ENCODE measurements around the gene KNDC1. TPM values are rescaled to one million over a fixed set of nuclear protein-coding genes. Genes with fewer than 3 reads are reported as not detected.
A peak's percentile ranks its signal among the peaks of the same experiment; 100 is the strongest.

Gene KNDC1
- total and polyA plus RNA-seq, 12 donors, result 1.0 to 93.4 (median 39.0) TPM

DNA sequence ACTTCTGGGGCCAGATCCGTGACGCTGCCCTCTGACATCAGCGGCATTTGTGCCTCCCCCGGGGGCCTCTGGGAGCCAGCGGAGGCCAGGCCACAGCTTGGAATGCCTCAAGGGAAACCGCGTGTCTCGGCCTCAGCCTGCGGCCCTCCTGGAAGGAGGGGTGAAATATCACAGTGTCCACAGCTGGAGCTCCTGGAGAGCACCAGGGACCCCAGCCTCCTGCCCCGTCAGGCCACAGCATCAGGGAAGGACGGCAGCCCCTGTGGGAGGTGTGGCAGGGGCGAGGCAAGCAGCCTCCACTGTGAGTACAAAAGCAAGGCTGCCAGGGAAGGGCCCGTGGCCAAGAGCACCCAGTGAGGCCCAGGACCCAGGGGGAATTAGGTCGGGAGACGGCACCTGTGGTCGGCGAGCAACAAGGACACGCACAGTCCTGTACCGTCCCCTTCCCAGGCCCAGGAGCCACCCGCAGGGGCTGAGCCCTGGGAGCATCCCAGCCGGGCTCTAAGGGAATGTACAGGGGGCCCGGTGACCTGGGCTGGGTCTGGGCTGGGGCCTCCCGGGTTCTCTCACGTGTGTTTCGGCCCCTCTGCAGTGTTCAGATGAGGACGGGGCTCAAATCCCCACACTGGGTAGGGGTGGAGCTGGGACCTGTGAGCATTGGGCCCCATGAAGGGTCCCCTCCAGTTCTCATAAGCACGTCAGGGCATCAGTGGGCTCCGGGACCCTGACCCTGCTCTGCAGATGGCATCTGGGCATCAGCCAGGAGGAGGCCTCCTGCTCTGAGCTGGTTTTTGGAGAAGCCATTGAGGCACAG lies 18.7 kb upstream of the KNDC1 start:
- peaks cover 12% of the 10 kb centered on the region for H3K27me3 ChIP-seq
- intact Hi-C loops (cut with DNase I), result loop anchor here in 1 of 2 donors (10.0 kb wide), 1 partner anchor 173 kb away; no protein-coding TSS in a partner anchor
- no peaks in the 10 kb centered on the region for H3K36me3 ChIP-seq (replicated peaks in 1 of 2)
- no peak overlapping the region for H3K27ac ChIP-seq
- TF ChIP-seq, protein P1, sequence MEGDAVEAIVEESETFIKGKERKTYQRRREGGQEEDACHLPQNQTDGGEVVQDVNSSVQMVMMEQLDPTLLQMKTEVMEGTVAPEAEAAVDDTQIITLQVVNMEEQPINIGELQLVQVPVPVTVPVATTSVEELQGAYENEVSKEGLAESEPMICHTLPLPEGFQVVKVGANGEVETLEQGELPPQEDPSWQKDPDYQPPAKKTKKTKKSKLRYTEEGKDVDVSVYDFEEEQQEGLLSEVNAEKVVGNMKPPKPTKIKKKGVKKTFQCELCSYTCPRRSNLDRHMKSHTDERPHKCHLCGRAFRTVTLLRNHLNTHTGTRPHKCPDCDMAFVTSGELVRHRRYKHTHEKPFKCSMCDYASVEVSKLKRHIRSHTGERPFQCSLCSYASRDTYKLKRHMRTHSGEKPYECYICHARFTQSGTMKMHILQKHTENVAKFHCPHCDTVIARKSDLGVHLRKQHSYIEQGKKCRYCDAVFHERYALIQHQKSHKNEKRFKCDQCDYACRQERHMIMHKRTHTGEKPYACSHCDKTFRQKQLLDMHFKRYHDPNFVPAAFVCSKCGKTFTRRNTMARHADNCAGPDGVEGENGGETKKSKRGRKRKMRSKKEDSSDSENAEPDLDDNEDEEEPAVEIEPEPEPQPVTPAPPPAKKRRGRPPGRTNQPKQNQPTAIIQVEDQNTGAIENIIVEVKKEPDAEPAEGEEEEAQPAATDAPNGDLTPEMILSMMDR (IDR thresholded peaks at IDR 0.05), result no peak
- no peak for TF ChIP-seq POLR2A (IDR thresholded peaks at IDR 0.05)
- 69 to 83% (median 75%) methylated on average over 11 to 28 of the region's 28 CpGs for WGBS, 4 donors
- peak in 3 of 7 donors; percentile 11 to 48 (median 11) for DNase-seq
- no peak overlapping the region for H3K4me3 ChIP-seq
- H3K4me1 ChIP-seq (replicated peaks in 1 of 2), result peaks cover 7 to 18% of the 10 kb centered on the region in 2 donors
- H3K9me3 ChIP-seq (replicated peaks in 1 of 3), result no peaks in the 10 kb centered on the region

DNA sequence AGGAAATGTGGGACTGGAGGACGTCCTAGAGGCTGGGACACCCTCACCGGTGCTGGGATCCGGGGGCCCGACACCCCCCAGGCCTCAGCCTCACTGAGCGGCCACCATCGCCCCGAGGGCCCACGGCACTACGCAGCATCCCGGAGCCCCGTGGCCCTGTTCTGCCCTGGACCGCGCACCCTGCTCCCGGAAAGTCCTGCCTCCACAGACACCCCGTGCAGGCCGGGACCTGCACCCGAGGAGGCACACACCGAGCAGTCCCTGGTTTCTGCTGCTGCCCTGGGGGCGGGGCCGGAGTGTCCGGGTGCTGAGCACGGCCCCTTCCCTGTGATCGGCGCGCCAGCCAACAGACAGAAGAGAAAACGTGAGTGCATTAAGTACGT lies 18.1 kb upstream of the KNDC1 start:
- no peak for TF ChIP-seq POLR2A (IDR thresholded peaks at IDR 0.05)
- TF ChIP-seq, protein P1 (IDR thresholded peaks at IDR 0.05), result no peak
- Histone ChIP-seq H3K27me3 (peaks cover 12% of the 10 kb centered on the region), H3K4me1 (replicated peaks in 1 of 2) (peaks cover 7 to 18% of the 10 kb centered on the region in 2 donors), H3K4me3 (no peak overlapping the region), H3K9me3 (replicated peaks in 1 of 3) (no peaks in the 10 kb centered on the region), H3K36me3 (replicated peaks in 1 of 2) (no peaks in the 10 kb centered on the region), H3K27ac (no peak overlapping the region)
- WGBS, 4 donors, result 84 to 92% (median 87%) methylated on average over 5 to 27 of the region's 27 CpGs
- peak in 1 of 7 donors; percentile 12 for DNase-seq
- intact Hi-C loops (cut with DNase I), result loop anchor here in 1 of 2 donors (10.0 kb wide), 1 partner anchor 173 kb away; no protein-coding TSS in a partner anchor

DNA sequence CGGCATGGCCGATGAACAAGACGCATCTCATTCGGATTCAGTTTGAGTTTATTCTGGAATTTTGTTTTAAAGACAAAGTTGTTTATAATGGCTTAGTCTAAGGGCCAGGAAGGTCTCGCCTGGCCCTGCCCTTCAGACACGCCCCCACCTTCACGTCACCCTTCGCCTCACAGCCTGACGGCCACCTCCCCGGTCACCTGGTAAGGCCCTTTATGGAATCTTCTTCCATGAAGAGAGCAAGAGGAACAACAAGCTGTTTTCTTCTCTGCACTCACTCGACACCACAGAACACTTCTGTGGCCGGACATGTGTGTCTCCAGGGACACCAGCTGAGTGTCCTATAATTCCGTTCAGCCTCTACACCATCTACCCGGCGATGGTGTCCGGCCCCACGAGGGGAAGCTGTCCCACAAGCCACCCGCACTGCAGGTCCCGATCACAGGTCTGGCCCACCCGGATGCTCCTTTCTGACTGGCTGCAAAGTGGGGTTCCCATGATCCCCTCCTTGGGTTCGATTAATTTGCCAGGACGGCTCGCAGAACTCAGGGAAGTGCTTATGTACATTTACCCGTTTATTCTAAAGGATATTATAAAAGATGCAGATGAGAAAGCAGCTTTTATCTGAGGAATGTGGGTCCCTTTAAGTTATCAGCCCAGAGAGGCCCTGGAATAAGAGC lies 17.4 kb upstream of the KNDC1 start:
- intact Hi-C loops (cut with DNase I), result loop anchor here in 1 of 2 donors (10.0 kb wide), 1 partner anchor 172 kb away; no protein-coding TSS in a partner anchor
- Histone ChIP-seq H3K4me3 (no peak overlapping the region), H3K9me3 (replicated peaks in 1 of 3) (no peaks in the 10 kb centered on the region), H3K27me3 (peaks cover 12% of the 10 kb centered on the region), H3K36me3 (replicated peaks in 1 of 2) (no peaks in the 10 kb centered on the region), H3K4me1 (replicated peaks in 1 of 2) (peaks cover 7 to 18% of the 10 kb centered on the region in 2 donors), H3K27ac (no peak overlapping the region)
- TF ChIP-seq, protein P1 (IDR thresholded peaks at IDR 0.05), result no peak
- TF ChIP-seq POLR2A (IDR thresholded peaks at IDR 0.05), result no peak
- peak in 2 of 7 donors; percentile 16 to 49 for DNase-seq
- WGBS, 4 donors, result 80 to 88% (median 82%) methylated on average over 19 to 24 of the region's 24 CpGs

DNA sequence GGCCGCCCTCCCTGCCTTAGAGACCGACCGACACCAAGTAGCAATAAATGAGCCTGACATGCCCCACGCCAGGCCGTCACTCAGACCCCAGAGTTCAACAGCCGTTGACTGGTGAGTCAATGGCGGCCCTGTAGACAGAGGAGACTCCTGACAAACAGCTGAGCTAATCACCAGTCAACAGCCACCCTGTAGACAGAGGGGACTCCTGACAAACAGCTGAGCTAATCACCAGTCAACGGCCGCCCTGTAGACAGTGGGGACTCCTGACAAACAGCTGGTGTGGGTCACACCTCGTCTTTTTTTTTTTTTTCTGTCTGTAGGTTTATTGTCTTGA lies 16.9 kb upstream of the KNDC1 start:
- intact Hi-C loops (cut with DNase I), result loop anchor here in 1 of 2 donors (10.0 kb wide), 1 partner anchor 172 kb away; no protein-coding TSS in a partner anchor

More for the DNA sequence above, 16.9 kb upstream of the KNDC1 start:
- Histone ChIP-seq H3K36me3 (replicated peaks in 1 of 2) (no peaks in the 10 kb centered on the region), H3K9me3 (replicated peaks in 1 of 3) (no peaks in the 10 kb centered on the region), H3K27ac (no peak overlapping the region), H3K27me3 (peaks cover 12% of the 10 kb centered on the region), H3K4me1 (replicated peaks in 1 of 2) (peaks cover 7 to 18% of the 10 kb centered on the region in 2 donors), H3K4me3 (no peak overlapping the region)
- WGBS, 4 donors, result 57 to 78% (median 71%) methylated on average over 7 to 10 of the region's 10 CpGs
- no peak for TF ChIP-seq POLR2A (IDR thresholded peaks at IDR 0.05)
- peak in 1 of 7 donors; percentile 11 for DNase-seq

All from adrenal gland (tissue), 12 donors.